ENCODE results near the gene GALP. TPM values are rescaled to one million over a fixed set of nuclear protein-coding genes. Genes with fewer than 3 reads are reported as not detected.
"Not testable (repeated sequence)": the region's sequence is repeated elsewhere in the genome, so short reads cannot be mapped to it uniquely, and the experiment has no call there.

The GALP gene
- total and polyA plus RNA-seq, 5 donors, result not detected

GRCh38 chr19:56148096-56148495 lies 27.7 kb upstream of the GALP start:
- intact Hi-C loops (cut with DNase I), result no loop called here
- H3K27ac ChIP-seq (ENCODE audit: low read length), result no peak overlapping the region
- ATAC-seq (no peak), DNase-seq (no peak)
- 95% methylated on average over 15 of the region's 15 CpGs for WGBS
- peaks cover 3% of the 10 kb centered on the region for H3K4me1 ChIP-seq (ENCODE audit: control insufficient read depth, insufficient read depth, low read length)
- no peak overlapping the region for H3K4me3 ChIP-seq (ENCODE audit: low read length)
- H3K9me3 ChIP-seq (ENCODE audit: control insufficient read depth, low read length), result no peaks in the 10 kb centered on the region
- no peaks in the 10 kb centered on the region for H3K27me3 ChIP-seq (ENCODE audit: control insufficient read depth, insufficient read depth)

- H3K27ac ChIP-seq (ENCODE audit: low read length); H3K4me3 ChIP-seq (ENCODE audit: low read length); H3K4me1 ChIP-seq (ENCODE audit: control insufficient read depth, insufficient read depth, low read length); intact Hi-C loops (cut with DNase I); DNase-seq; H3K9me3 ChIP-seq (ENCODE audit: control insufficient read depth, low read length); ATAC-seq; H3K27me3 ChIP-seq (ENCODE audit: control insufficient read depth, insufficient read depth): not testable (repeated sequence)
- 97% methylated on average over 12 of the region's 12 CpGs for WGBS
Observed at GRCh38 chr19:56148955-56149655, 26.7 kb upstream of the GALP start.

GRCh38 chr19:56149656-56150038 lies 26.2 kb upstream of the GALP start:
- Histone ChIP-seq H3K27me3 (ENCODE audit: control insufficient read depth, insufficient read depth) (no peaks in the 10 kb centered on the region), H3K4me3 (ENCODE audit: low read length) (no peak overlapping the region), H3K4me1 (ENCODE audit: control insufficient read depth, insufficient read depth, low read length) (peaks cover 3% of the 10 kb centered on the region), H3K9me3 (ENCODE audit: control insufficient read depth, low read length) (no peaks in the 10 kb centered on the region), H3K27ac (ENCODE audit: low read length) (peak overlapping the region; percentile 67)
- 97% methylated on average over 5 of the region's 5 CpGs for WGBS
- intact Hi-C loops (cut with DNase I), result loop anchor here in 1 of 4 donors (10.0 kb wide), 1 partner anchor 45 kb away; no protein-coding TSS in a partner anchor
- ATAC-seq (no peak), DNase-seq (no peak)

GRCh38 chr19:56150358-56150757 lies 25.4 kb upstream of the GALP start:
- peaks cover 3% of the 10 kb centered on the region for H3K4me1 ChIP-seq (ENCODE audit: control insufficient read depth, insufficient read depth, low read length)
- H3K27me3 ChIP-seq (ENCODE audit: control insufficient read depth, insufficient read depth), result no peaks in the 10 kb centered on the region
- DNase-seq (no peak), ATAC-seq (peak; percentile 47 to 58)
- 74% methylated on average over 11 of the region's 11 CpGs for WGBS
- intact Hi-C loops (cut with DNase I), result loop anchor here in 1 of 4 donors (10.0 kb wide), 1 partner anchor 46 kb away; no protein-coding TSS in a partner anchor
- peak overlapping the region; percentile 67 for H3K27ac ChIP-seq (ENCODE audit: low read length)
- H3K4me3 ChIP-seq (ENCODE audit: low read length), result no peak overlapping the region
- H3K9me3 ChIP-seq (ENCODE audit: control insufficient read depth, low read length), result no peaks in the 10 kb centered on the region

GRCh38 chr19:56152644-56153043 lies 23.2 kb upstream of the GALP start:
- no peak overlapping the region for H3K4me3 ChIP-seq (ENCODE audit: low read length)
- 84% methylated on average over 2 of the region's 2 CpGs for WGBS
- intact Hi-C loops (cut with DNase I), result loop anchor here in 1 of 4 donors (10.0 kb wide), 1 partner anchor 48 kb away; no protein-coding TSS in a partner anchor
- H3K27ac ChIP-seq (ENCODE audit: low read length), result no peak overlapping the region
- DNase-seq (no peak), ATAC-seq (no peak)
- no peaks in the 10 kb centered on the region for H3K27me3 ChIP-seq (ENCODE audit: control insufficient read depth, insufficient read depth)
- no peaks in the 10 kb centered on the region for H3K9me3 ChIP-seq (ENCODE audit: control insufficient read depth, low read length)
- H3K4me1 ChIP-seq (ENCODE audit: control insufficient read depth, insufficient read depth, low read length), result peaks cover 3% of the 10 kb centered on the region

- H3K9me3 ChIP-seq (ENCODE audit: control insufficient read depth, low read length), result no peaks in the 10 kb centered on the region
- peaks cover 3% of the 10 kb centered on the region for H3K4me1 ChIP-seq (ENCODE audit: control insufficient read depth, insufficient read depth, low read length)
- WGBS, result 57% methylated on average over 6 of the region's 6 CpGs
- intact Hi-C loops (cut with DNase I), result loop anchor here in 1 of 4 donors (10.0 kb wide), 1 partner anchor 49 kb away; no protein-coding TSS in a partner anchor
- no peaks in the 10 kb centered on the region for H3K27me3 ChIP-seq (ENCODE audit: control insufficient read depth, insufficient read depth)
- H3K27ac ChIP-seq (ENCODE audit: low read length), result no peak overlapping the region
- ATAC-seq (no peak), DNase-seq (no peak)
- no peak overlapping the region for H3K4me3 ChIP-seq (ENCODE audit: low read length)
Observed at GRCh38 chr19:56153507-56153906, 22.3 kb upstream of the GALP start.

GRCh38 chr19:56155124-56155687 lies 20.6 kb upstream of the GALP start:
- Histone ChIP-seq H3K27me3 (ENCODE audit: control insufficient read depth, insufficient read depth) (no peaks in the 10 kb centered on the region), H3K9me3 (ENCODE audit: control insufficient read depth, low read length) (no peaks in the 10 kb centered on the region), H3K4me1 (ENCODE audit: control insufficient read depth, insufficient read depth, low read length) (no peaks in the 10 kb centered on the region), H3K27ac (ENCODE audit: low read length) (no peak overlapping the region), H3K4me3 (ENCODE audit: low read length) (no peak overlapping the region)
- 63% methylated on average over 17 of the region's 17 CpGs for WGBS
- peak in 1 of 2 donors; percentile 15 for ATAC-seq
- no peak for DNase-seq
- intact Hi-C loops (cut with DNase I), result loop anchor here in 1 of 4 donors (10.0 kb wide), 1 partner anchor 50 kb away; no protein-coding TSS in a partner anchor

GRCh38 chr19:56156768-56157167 lies 19.0 kb upstream of the GALP start:
- no peaks in the 10 kb centered on the region for H3K9me3 ChIP-seq (ENCODE audit: control insufficient read depth, low read length)
- H3K27ac ChIP-seq (ENCODE audit: low read length), result peak overlapping the region; percentile 47
- intact Hi-C loops (cut with DNase I), result loop anchor here in 1 of 4 donors (10.0 kb wide), 1 partner anchor 52 kb away; no protein-coding TSS in a partner anchor
- H3K4me1 ChIP-seq (ENCODE audit: control insufficient read depth, insufficient read depth, low read length), result no peaks in the 10 kb centered on the region
- DNase-seq, result peak in 2 of 3 donors; percentile 57 to 72
- no peaks in the 10 kb centered on the region for H3K27me3 ChIP-seq (ENCODE audit: control insufficient read depth, insufficient read depth)
- WGBS, result 67% methylated on average over 11 of the region's 11 CpGs
- H3K4me3 ChIP-seq (ENCODE audit: low read length), result no peak overlapping the region
- ATAC-seq, result peak; percentile 47 to 79

- intact Hi-C loops (cut with DNase I), result loop anchor here in 1 of 4 donors (10.0 kb wide), 1 partner anchor 53 kb away; no protein-coding TSS in a partner anchor
- DNase-seq, result no peak
- H3K27ac ChIP-seq (ENCODE audit: low read length), result no peak overlapping the region
- no peak for ATAC-seq
- H3K4me3 ChIP-seq (ENCODE audit: low read length), result no peak overlapping the region
- WGBS, result 95% methylated on average over 16 of the region's 16 CpGs
- no peaks in the 10 kb centered on the region for H3K27me3 ChIP-seq (ENCODE audit: control insufficient read depth, insufficient read depth)
- no peaks in the 10 kb centered on the region for H3K9me3 ChIP-seq (ENCODE audit: control insufficient read depth, low read length)
- H3K4me1 ChIP-seq (ENCODE audit: control insufficient read depth, insufficient read depth, low read length), result no peaks in the 10 kb centered on the region
Observed at GRCh38 chr19:56158170-56158757, 17.5 kb upstream of the GALP start.

GRCh38 chr19:56159009-56159559 lies 16.7 kb upstream of the GALP start:
- Histone ChIP-seq H3K27ac (ENCODE audit: low read length) (no peak overlapping the region), H3K4me1 (ENCODE audit: control insufficient read depth, insufficient read depth, low read length) (no peaks in the 10 kb centered on the region), H3K4me3 (ENCODE audit: low read length) (no peak overlapping the region), H3K9me3 (ENCODE audit: control insufficient read depth, low read length) (no peaks in the 10 kb centered on the region), H3K27me3 (ENCODE audit: control insufficient read depth, insufficient read depth) (no peaks in the 10 kb centered on the region)
- intact Hi-C loops (cut with DNase I), result loop anchor here in 1 of 4 donors (10.0 kb wide), 1 partner anchor 54 kb away; no protein-coding TSS in a partner anchor
- ATAC-seq, result no peak
- 95% methylated on average over 9 of the region's 9 CpGs for WGBS
- no peak for DNase-seq

Measured in right cardiac atrium (tissue), 5 donors.